ENCODE measurements around the gene VAT1L.

VAT1L gene

DNA sequence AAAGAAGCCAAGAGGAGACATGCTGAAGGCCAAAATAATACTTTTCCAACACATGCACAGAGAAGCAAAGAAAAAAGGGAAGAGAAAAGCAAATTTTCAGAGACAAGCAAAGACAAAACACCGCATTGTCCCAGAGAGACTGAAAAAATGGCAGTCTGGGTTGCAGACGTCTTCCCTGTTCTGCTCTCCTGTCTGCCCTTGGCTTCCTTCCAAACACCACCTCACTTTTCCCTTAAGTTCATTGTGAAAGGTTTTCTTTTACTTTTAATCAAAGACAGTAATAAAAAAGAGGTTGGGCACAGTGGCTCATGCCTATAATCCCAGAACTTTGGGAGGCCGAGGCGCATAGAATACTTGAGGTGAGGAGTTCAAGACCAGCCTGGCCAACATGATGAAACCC, 21.2 kb upstream of the VAT1L start:
- TF ChIP-seq, protein P1, sequence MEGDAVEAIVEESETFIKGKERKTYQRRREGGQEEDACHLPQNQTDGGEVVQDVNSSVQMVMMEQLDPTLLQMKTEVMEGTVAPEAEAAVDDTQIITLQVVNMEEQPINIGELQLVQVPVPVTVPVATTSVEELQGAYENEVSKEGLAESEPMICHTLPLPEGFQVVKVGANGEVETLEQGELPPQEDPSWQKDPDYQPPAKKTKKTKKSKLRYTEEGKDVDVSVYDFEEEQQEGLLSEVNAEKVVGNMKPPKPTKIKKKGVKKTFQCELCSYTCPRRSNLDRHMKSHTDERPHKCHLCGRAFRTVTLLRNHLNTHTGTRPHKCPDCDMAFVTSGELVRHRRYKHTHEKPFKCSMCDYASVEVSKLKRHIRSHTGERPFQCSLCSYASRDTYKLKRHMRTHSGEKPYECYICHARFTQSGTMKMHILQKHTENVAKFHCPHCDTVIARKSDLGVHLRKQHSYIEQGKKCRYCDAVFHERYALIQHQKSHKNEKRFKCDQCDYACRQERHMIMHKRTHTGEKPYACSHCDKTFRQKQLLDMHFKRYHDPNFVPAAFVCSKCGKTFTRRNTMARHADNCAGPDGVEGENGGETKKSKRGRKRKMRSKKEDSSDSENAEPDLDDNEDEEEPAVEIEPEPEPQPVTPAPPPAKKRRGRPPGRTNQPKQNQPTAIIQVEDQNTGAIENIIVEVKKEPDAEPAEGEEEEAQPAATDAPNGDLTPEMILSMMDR (IDR thresholded peaks at IDR 0.05): no peak

DNA sequence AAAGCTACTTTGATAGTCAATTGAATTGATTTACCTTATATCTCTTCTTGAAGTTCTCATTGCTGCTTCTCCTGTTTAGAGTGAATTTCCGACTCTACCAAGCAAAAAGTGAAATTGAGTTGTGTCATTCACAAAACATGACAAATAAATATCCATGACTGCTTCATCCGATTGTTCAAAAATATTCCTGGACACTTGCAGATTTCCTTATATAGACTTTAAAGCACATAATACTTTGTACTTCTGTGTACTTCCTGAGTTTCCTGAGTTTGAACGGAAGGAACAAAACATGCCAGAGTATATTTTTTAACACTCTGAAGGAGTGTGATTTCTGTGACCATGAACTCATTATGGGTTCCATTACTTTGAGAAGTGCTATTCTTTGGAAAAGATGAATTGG, 20.5 kb upstream of the VAT1L start:
- TF ChIP-seq, protein P1 (IDR thresholded peaks at IDR 0.05): no peak

DNA sequence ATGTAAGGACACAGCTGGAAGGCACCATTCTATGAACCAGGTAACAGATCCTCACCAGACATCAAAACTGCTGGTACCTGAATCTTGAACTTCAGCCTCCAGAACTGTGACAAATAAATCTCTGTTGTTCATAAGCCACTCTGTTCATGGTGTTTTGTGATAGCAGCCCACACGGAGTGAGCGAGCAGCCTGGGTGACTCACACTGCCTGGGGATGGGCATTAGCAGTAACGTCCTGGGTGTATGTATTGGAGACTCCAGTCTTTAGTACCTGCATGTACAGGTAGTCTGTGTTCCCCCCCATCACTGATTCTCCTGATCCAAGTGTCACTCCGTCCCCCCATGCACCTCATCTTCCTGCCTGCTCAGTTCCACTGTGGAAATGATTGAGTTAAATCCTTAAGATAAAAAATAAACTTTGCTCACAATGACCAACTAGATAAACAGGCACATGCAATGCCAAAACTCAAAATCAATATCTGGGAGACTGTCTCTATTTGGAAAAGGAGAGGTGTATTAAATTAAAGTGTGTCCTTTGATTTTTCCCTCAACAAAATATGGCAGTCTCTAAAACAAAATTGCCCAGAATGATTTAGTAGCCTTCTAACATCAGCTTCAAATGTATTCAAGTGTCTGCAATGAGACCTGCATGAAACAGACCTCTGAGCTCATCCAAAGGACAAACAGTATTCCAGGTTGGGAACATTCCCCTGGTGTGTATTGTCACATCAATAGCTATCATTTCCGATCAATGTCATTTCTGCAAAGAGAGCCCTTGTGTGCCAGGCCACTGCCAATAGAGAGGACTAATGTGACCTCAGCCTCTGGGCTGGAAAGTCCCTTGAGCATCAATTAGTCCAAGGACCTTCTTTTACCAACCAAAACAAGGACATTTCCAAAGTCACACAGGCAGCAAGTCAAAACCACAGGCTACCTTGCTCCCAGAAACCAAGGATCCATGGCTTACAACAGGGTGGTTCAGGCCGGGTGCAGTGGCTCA, 12.2 kb upstream of the VAT1L start:
- TF ChIP-seq, protein P1 (IDR thresholded peaks at IDR 0.05): no peak

DNA sequence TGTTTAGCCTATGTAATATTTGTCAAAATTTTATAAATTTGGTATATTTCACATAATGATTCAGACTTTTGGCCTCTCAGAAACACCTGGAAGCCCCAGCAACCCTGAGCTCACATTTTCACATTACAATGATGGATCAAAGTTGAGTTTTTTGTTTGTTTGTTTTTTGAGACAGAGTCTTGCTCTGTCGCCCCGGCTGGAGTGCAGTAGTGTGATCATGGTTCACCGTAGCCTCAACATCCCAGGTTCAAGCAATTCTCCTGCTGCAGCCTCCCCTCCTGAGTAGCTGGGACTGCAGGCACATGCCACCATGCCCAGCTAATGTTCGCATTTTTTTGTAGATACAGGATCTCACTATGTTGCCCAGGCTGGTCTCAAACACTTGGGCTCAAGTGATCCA, 10.6 kb upstream of the VAT1L start:
- TF ChIP-seq, protein P1 (IDR thresholded peaks at IDR 0.05): no peak

DNA sequence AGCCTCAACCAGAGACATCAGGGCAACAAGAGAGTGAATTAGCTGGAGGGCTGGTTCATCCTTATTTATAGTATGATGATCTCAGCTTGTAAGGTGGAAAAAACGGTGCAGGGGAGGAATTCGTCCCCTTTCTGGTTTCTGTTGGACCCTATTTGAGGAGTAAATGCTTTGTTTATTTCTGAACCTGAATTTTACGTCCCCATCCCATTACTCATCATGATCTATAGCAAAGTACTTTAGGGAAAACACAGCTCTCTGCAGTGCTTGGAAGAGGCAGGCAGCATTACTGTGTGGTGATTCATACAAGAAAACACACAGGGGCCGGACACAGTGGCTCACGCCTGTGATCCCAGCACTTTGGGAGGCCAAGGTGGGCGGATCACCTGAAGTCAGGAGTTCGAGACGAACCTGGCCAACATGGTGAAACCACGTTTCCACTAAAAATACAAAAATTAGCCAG, 8.0 kb upstream of the VAT1L start:
- TF ChIP-seq, protein P1 (IDR thresholded peaks at IDR 0.05): no peak

DNA sequence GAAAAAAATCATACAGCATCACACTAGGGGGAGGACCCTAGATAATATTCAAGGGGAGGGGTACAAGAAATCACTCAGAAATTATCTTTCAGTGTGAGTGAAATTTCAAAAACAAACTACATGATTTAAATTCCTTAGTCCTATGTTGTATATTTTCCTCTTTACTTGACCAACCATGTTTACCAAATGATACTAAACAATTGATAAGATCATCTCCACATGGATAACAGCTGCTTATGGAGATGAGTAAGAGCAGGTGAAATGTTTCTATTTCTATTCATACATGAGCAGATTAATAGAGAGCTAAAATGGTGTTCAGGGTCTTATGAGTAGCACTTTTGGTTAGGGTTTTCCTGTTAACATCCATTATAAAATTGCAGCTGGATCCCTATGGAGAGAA, 7.3 kb upstream of the VAT1L start:
- TF ChIP-seq, protein P1 (IDR thresholded peaks at IDR 0.05): no peak

DNA sequence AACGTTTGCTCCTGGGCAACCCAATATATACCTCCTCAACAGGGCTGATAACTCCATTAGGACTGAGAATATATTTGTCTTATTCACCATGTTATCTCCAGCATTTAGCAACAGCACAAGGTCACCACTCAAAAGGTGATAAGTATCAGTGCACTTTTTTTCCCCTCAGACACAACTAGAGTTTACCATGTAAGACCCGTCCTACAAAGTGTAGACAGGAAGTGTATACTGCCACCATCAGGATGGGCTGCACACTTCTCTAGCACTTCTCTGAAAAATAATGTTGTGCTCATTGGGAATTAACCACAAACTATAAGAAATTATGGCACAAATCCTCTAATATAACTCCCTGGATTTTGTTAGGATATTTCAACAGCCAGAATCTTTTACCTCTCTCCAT, 5.7 kb upstream of the VAT1L start:
- TF ChIP-seq, protein P1 (IDR thresholded peaks at IDR 0.05): 0 out of 2 replicates have a peak, but pooled peaks have one; percentile 7
